ENCODE measurements around the gene MAPKAP1. TPM values are rescaled to one million over a fixed set of nuclear protein-coding genes. Genes with fewer than 3 reads are reported as not detected.
A peak's percentile ranks its signal among the peaks of the same experiment; 100 is the strongest.

MAPKAP1 gene
- total RNA-seq, 2 donors from 2014 or later: 83.7 to 115 TPM

DNA sequence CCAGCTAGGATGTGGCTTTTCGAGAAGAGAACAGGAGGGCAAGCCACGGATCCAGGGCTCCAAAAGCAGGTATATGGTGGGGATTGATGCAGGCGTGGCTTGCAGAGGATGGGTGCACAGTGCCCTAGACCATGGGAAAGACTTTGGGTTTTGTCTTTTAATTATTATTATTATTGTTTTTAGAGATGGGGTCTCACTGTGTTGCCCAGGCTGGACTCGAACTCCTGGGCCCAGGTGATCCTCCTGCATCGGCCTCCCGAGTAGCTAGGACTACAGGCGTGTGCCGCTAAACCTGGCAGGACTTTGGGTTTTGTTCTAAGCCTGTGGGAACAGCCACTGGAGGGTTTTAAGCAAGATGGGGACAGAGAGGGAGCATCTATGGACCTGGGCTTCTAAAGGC lies 293.4 kb downstream of the MAPKAP1 start:
- no peak for ATAC-seq
- no peak for DNase-seq (ENCODE audit: low spot score)
- H3K4me3 Mint-ChIP-seq: no peak overlapping the region
- peaks cover 7% of the 10 kb centered on the region for H3K36me3 Mint-ChIP-seq
- no peak overlapping the region for H3K27ac Mint-ChIP-seq
- peaks cover 10 to 17% of the 10 kb centered on the region in 2 donors for H3K27me3 Mint-ChIP-seq
- peaks cover 11 to 15% of the 10 kb centered on the region in 2 donors for H3K4me1 Mint-ChIP-seq (ENCODE audit: low read depth in 2 of 2)
- H3K9me3 Mint-ChIP-seq: no peaks in the 10 kb centered on the region

DNA sequence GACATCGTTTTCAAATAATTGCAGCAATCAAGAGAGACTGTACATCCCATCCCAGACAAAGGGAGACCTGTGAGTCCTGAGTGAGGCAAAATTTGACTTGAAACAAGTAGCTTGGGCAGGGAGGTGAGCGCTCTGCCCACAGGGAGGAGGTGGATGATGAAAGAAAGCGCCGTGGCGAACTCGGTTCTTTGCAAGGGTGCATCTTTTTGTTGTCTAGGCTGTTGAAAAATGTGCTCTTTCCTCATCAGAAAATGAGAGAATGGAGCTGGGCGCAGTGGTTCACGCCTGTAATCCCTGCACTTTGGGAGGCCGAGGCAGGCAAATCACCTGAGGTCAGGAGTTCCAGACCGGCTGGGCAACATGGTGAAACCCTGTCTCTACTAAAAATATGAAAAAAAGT lies 294.8 kb downstream of the MAPKAP1 start:
- H3K36me3 Mint-ChIP-seq: peaks cover 7% of the 10 kb centered on the region
- H3K9me3 Mint-ChIP-seq: no peaks in the 10 kb centered on the region
- no peak overlapping the region for H3K27ac Mint-ChIP-seq
- peaks cover 15 to 18% of the 10 kb centered on the region in 2 donors for H3K4me1 Mint-ChIP-seq (ENCODE audit: low read depth in 2 of 2)
- H3K4me3 Mint-ChIP-seq: no peak overlapping the region
- ATAC-seq (no peak), DNase-seq (ENCODE audit: low spot score) (no peak)
- peaks cover 14 to 21% of the 10 kb centered on the region in 2 donors for H3K27me3 Mint-ChIP-seq

GRCh38 chr9:125411171-125411756 lies 295.7 kb downstream of the MAPKAP1 start:
- no peak for ATAC-seq
- Mint-ChIP-seq H3K9me3 (no peaks in the 10 kb centered on the region), H3K36me3 (peaks cover 7% of the 10 kb centered on the region), H3K27me3 (peaks cover 17 to 27% of the 10 kb centered on the region in 2 donors), H3K27ac (no peak overlapping the region), H3K4me1 (ENCODE audit: low read depth in 2 of 2) (peaks cover 15 to 20% of the 10 kb centered on the region in 2 donors), H3K4me3 (no peak overlapping the region)
- DNase-seq (ENCODE audit: low spot score): no peak

GRCh38 chr9:125410522-125410894 lies 296.5 kb downstream of the MAPKAP1 start:
- Mint-ChIP-seq H3K36me3 (peaks cover 7% of the 10 kb centered on the region), H3K4me3 (no peak overlapping the region), H3K9me3 (no peaks in the 10 kb centered on the region), H3K4me1 (ENCODE audit: low read depth in 2 of 2) (peaks cover 15 to 20% of the 10 kb centered on the region in 2 donors), H3K27me3 (peaks cover 17 to 32% of the 10 kb centered on the region in 2 donors), H3K27ac (peak overlapping the region in 1 of 2 donors; percentile 38)
- ATAC-seq (no peak), DNase-seq (ENCODE audit: low spot score) (peak; percentile 57)

GRCh38 chr9:125409637-125410521 lies 297.1 kb downstream of the MAPKAP1 start:
- peak overlapping the region in 1 of 2 donors; percentile 38 for H3K27ac Mint-ChIP-seq

GRCh38 chr9:125409217-125409636 lies 297.8 kb downstream of the MAPKAP1 start:
- DNase-seq (ENCODE audit: low spot score) (peak; percentile 48), ATAC-seq (peak in 1 of 2 donors; percentile 15)
- H3K4me1 Mint-ChIP-seq (ENCODE audit: low read depth in 2 of 2): peaks cover 15 to 20% of the 10 kb centered on the region in 2 donors
- H3K27me3 Mint-ChIP-seq: peaks cover 17 to 32% of the 10 kb centered on the region in 2 donors
- H3K27ac Mint-ChIP-seq: no peak overlapping the region
- H3K9me3 Mint-ChIP-seq: no peaks in the 10 kb centered on the region
- H3K36me3 Mint-ChIP-seq: peaks cover 7% of the 10 kb centered on the region
- H3K4me3 Mint-ChIP-seq: peak overlapping the region; percentile 81

More at GRCh38 chr9:125409637-125410521, 297.1 kb downstream of the MAPKAP1 start:
- ATAC-seq (peak; percentile 37), DNase-seq (ENCODE audit: low spot score) (peak; percentile 63)
- peaks cover 7% of the 10 kb centered on the region for H3K36me3 Mint-ChIP-seq
- H3K9me3 Mint-ChIP-seq: no peaks in the 10 kb centered on the region
- H3K4me3 Mint-ChIP-seq: peak overlapping the region; percentile 72
- peaks cover 15 to 20% of the 10 kb centered on the region in 2 donors for H3K4me1 Mint-ChIP-seq (ENCODE audit: low read depth in 2 of 2)
- H3K27me3 Mint-ChIP-seq: peaks cover 17 to 32% of the 10 kb centered on the region in 2 donors

GRCh38 chr9:125407974-125408900 lies 298.8 kb downstream of the MAPKAP1 start:
- no peaks in the 10 kb centered on the region for H3K9me3 Mint-ChIP-seq

GRCh38 chr9:125407432-125407973 lies 299.5 kb downstream of the MAPKAP1 start:
- Mint-ChIP-seq H3K27me3 (peaks cover 17 to 32% of the 10 kb centered on the region in 2 donors), H3K36me3 (peaks cover 7% of the 10 kb centered on the region), H3K27ac (no peak overlapping the region), H3K4me1 (ENCODE audit: low read depth in 2 of 2) (peaks cover 15 to 20% of the 10 kb centered on the region in 2 donors), H3K9me3 (no peaks in the 10 kb centered on the region), H3K4me3 (peak overlapping the region; percentile 74)
- no peak for DNase-seq (ENCODE audit: low spot score)
- no peak for ATAC-seq

More at GRCh38 chr9:125407974-125408900, 298.8 kb downstream of the MAPKAP1 start:
- Mint-ChIP-seq H3K27ac (no peak overlapping the region), H3K27me3 (peaks cover 17 to 32% of the 10 kb centered on the region in 2 donors), H3K4me3 (peak overlapping the region; percentile 81), H3K36me3 (peaks cover 7% of the 10 kb centered on the region), H3K4me1 (ENCODE audit: low read depth in 2 of 2) (peaks cover 15 to 20% of the 10 kb centered on the region in 2 donors)
- peak; percentile 76 to 77 for ATAC-seq
- DNase-seq (ENCODE audit: low spot score): peak; percentile 58

- no peaks in the 10 kb centered on the region for H3K9me3 Mint-ChIP-seq
- H3K4me1 Mint-ChIP-seq (ENCODE audit: low read depth in 2 of 2): peaks cover 15 to 20% of the 10 kb centered on the region in 2 donors
- peaks cover 17 to 32% of the 10 kb centered on the region in 2 donors for H3K27me3 Mint-ChIP-seq
- H3K4me3 Mint-ChIP-seq: peak overlapping the region; percentile 74
- H3K27ac Mint-ChIP-seq: no peak overlapping the region
- DNase-seq (ENCODE audit: low spot score) (no peak), ATAC-seq (no peak)
- H3K36me3 Mint-ChIP-seq: peaks cover 7% of the 10 kb centered on the region
Observed at GRCh38 chr9:125406810-125407087, 300.3 kb downstream of the MAPKAP1 start.

GRCh38 chr9:125405938-125406809 lies 300.8 kb downstream of the MAPKAP1 start:
- H3K36me3 Mint-ChIP-seq: peaks cover 7% of the 10 kb centered on the region
- no peak for DNase-seq (ENCODE audit: low spot score)
- H3K27ac Mint-ChIP-seq: no peak overlapping the region
- H3K27me3 Mint-ChIP-seq: peaks cover 17 to 32% of the 10 kb centered on the region in 2 donors
- H3K4me1 Mint-ChIP-seq (ENCODE audit: low read depth in 2 of 2): peaks cover 15 to 20% of the 10 kb centered on the region in 2 donors
- ATAC-seq: no peak
- H3K9me3 Mint-ChIP-seq: no peaks in the 10 kb centered on the region
- H3K4me3 Mint-ChIP-seq: no peak overlapping the region

- Mint-ChIP-seq H3K27me3 (peaks cover 16 to 26% of the 10 kb centered on the region in 2 donors), H3K9me3 (no peaks in the 10 kb centered on the region), H3K27ac (no peak overlapping the region), H3K4me1 (ENCODE audit: low read depth in 2 of 2) (peaks cover 10 to 14% of the 10 kb centered on the region in 2 donors), H3K4me3 (no peak overlapping the region), H3K36me3 (peaks cover 3% of the 10 kb centered on the region)
- ATAC-seq (no peak), DNase-seq (ENCODE audit: low spot score) (no peak)
Observed at GRCh38 chr9:125404733-125405132, 302.3 kb downstream of the MAPKAP1 start.
